PC-9 (cell line): ENCODE results near the gene CTNND2. TPM values are rescaled to one million over a fixed set of nuclear protein-coding genes. Genes with fewer than 3 reads are reported as not detected.

Experiments used
- BruUV-seq: library from RNA; stranded (reverse); fragments of 400-500 nt; replicated peaks from 2 replicates; lab custom pipeline; 2021; lab: Mats Ljungman, UMichigan
- CTCF ChIA-PET: fragments of 300-600 bp; sonication (Branson Sonifier 250); formaldehyde crosslinking; loops from one replicate; lab custom pipeline; 2022; ENCODE audit warnings: antibody characterized with exemption; lab: Charles Lee
- POLR2A ChIA-PET: fragments of 300-600 bp; sonication (Branson Sonifier 250); formaldehyde crosslinking; loops from one replicate; lab custom pipeline; 2022; ENCODE audit warnings: antibody characterized with exemption; ENCODE audit not compliant: unreplicated experiment; lab: Charles Lee
- DNase-seq, 2 experiments: peaks; one replicate each; pipeline versions ENCODE4 v3.0.0 to v3.0.0-alpha.2; 2015 to 2022; ENCODE audit warnings: mixed read lengths in 1 of 2
- H2AFZ ChIP-seq: fragments of 200-600 bp; sonication (generic); 2 replicates; pipeline ENCODE4 v1.8.1; 2017; ENCODE audit warnings: antibody characterized with exemption
- H3F3A ChIP-seq: fragments of 200-600 bp; sonication (generic); 2 replicates; pipeline ENCODE4 v1.8.1; 2017; ENCODE audit warnings: antibody characterized with exemption, mild to moderate bottlenecking, low read depth; ENCODE audit not compliant: insufficient read depth
- H3K27ac ChIP-seq: fragments of 200-600 bp; sonication (generic); 2 replicates; pipeline ENCODE4 v1.6.1; 2016; ENCODE audit warnings: mixed run types
- H3K27me3 ChIP-seq: fragments of 200-600 bp; sonication (generic); 2 replicates; pipeline ENCODE4 v1.6.1; 2016; ENCODE audit warnings: low read depth, mixed run types; ENCODE audit not compliant: insufficient read depth
- H3K36me3 ChIP-seq: fragments of 200-600 bp; sonication (generic); 2 replicates; pipeline ENCODE4 v1.6.1; 2016; ENCODE audit warnings: low read depth, mixed run types
- H3K4me1 ChIP-seq: fragments of 200-600 bp; sonication (generic); replicated peaks from 2 replicates; pipeline ENCODE4 v1.6.1; 2016; ENCODE audit warnings: mixed run types; ENCODE audit not compliant: insufficient read depth
- H3K4me2 ChIP-seq: fragments of 200-600 bp; sonication (generic); 2 replicates; pipeline ENCODE4 v1.6.1; 2017; ENCODE audit warnings: mixed run types
- H3K4me3 ChIP-seq: fragments of 200-600 bp; sonication (generic); 2 replicates; pipeline ENCODE4 v1.6.1; 2016; ENCODE audit warnings: mixed run types
- H3K79me2 ChIP-seq: fragments of 200-600 bp; sonication (generic); 2 replicates; pipeline ENCODE4 v1.6.1; 2017; ENCODE audit warnings: low read depth, mixed run types
- H3K9me2 ChIP-seq: fragments of 200-600 bp; sonication (generic); 2 replicates; pipeline ENCODE4 v1.8.1; 2017; ENCODE audit warnings: mild to moderate bottlenecking; ENCODE audit not compliant: insufficient read depth
- H3K9me3 ChIP-seq: fragments of 200-600 bp; sonication (generic); 2 replicates; pipeline ENCODE4 v1.8.1; 2016; ENCODE audit warnings: low read depth; ENCODE audit not compliant: insufficient read depth
- H4K20me1 ChIP-seq: fragments of 200-600 bp; sonication (generic); 2 replicates; pipeline ENCODE4 v1.8.1; 2017; ENCODE audit not compliant: insufficient read depth
- CTCF ChIP-seq: fragments of 200-600 bp; sonication (generic); conservative IDR thresholded peaks from 2 replicates; pipeline ENCODE4 v1.6.1; 2017; ENCODE audit warnings: mixed run types, antibody characterized with exemption, mild to moderate bottlenecking, moderate library complexity
- EZH2 ChIP-seq: fragments of 200-600 bp; sonication (generic); IDR thresholded peaks from 2 replicates; pipeline ENCODE4 v1.8.0; 2017; ENCODE audit warnings: antibody characterized with exemption, low read depth
- intact Hi-C: fragments of 100-400 bp; cut with micrococcal nuclease; formaldehyde crosslinking; loops from one replicate; pipeline ENCODE4 v1.10.0; 2022; ENCODE audit not compliant: unreplicated experiment
- total RNA-seq: library from RNA; stranded (reverse); gene quantifications from 2 replicates; pipeline ENCODE4 v1.2.3, GENCODE V29; 2021

The CTNND2 gene
- total RNA-seq, 1 experiment from 2014 or later, result not detected

DNA sequence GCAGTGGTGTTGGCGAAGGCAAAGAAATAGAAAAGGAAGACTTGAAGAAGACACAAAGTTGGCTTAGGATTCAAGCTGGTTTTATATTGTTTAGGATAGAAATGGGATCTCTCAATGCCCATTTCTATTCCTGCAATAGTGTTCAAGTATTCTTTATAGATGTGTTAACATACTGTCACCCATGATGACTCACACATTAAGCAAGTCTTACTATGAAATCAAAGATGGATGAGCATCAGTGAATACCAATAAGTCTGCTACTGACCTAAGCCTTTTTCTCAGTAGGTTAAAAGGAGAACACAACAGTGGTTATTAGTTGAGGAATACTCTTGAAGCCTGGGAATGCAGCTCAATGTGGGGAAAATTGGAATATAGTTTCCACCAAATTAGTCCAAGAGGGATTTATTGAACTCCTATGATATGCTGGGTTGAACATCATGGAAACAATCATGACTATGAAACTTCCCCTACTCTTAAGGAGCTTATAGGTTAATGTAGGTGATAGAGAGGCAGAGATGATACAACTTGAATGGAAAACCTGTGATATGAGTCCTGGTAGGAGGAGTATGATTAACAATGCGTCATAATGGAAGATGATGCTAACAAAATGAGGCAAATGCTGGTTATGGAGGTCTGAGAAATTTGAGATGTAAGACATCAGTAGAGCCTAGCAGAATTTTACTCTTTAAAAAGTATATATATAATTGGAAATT, 726.1 kb downstream of the CTNND2 start:
- no peaks in the 10 kb centered on the region for H3K79me2 ChIP-seq
- no peaks in the 10 kb centered on the region for H3K9me3 ChIP-seq
- H2AFZ ChIP-seq, result no peak overlapping the region
- H3K36me3 ChIP-seq, result no peaks in the 10 kb centered on the region
- no peaks in the 10 kb centered on the region for H3K9me2 ChIP-seq
- H3K4me1 ChIP-seq, result no peaks in the 10 kb centered on the region
- intact Hi-C loops, result no loop called here
- H4K20me1 ChIP-seq, result no peaks in the 10 kb centered on the region
- TF ChIP-seq EZH2, result no peak
- TF ChIP-seq CTCF, result no peak
- no peak overlapping the region for H3K4me2 ChIP-seq
- POLR2A ChIA-PET, result no interaction called here
- no TSS peak for BruUV-seq
- CTCF ChIA-PET, result no interaction called here
- no peak for DNase-seq
- H3K4me3 ChIP-seq, result no peak overlapping the region
- no peaks in the 10 kb centered on the region for H3F3A ChIP-seq
- H3K27me3 ChIP-seq, result no peaks in the 10 kb centered on the region
- H3K27ac ChIP-seq, result no peak overlapping the region

- ChIA-PET POLR2A (no interaction called here), CTCF (no interaction called here)
These were observed 729.7 kb downstream of the CTNND2 start for GRCh38 chr5:11174591-11174990.

GRCh38 chr5:11172484-11172883, 731.8 kb downstream of the CTNND2 start:
- Histone ChIP-seq H4K20me1 (no peaks in the 10 kb centered on the region; the same call in 1 of the 2 replicates), H3K4me3 (no peak overlapping the region), H3K9me2 (no peaks in the 10 kb centered on the region), H3F3A (no peaks in the 10 kb centered on the region), H3K9me3 (no peaks in the 10 kb centered on the region), H3K79me2 (no peaks in the 10 kb centered on the region), H2AFZ (no peak overlapping the region), H3K4me1 (no peaks in the 10 kb centered on the region), H3K4me2 (no peak overlapping the region), H3K27me3 (peaks cover 38% of the 10 kb centered on the region; the same call in 1 of the 2 replicates), H3K27ac (no peak overlapping the region), H3K36me3 (no peaks in the 10 kb centered on the region)
- intact Hi-C loops, result no loop called here
- ChIA-PET POLR2A (no interaction called here), CTCF (no interaction called here)
- no peak for TF ChIP-seq EZH2
- TF ChIP-seq CTCF, result no peak
- BruUV-seq, result no TSS peak
- no peak for DNase-seq

More at GRCh38 chr5:11174591-11174990, 729.7 kb downstream of the CTNND2 start:
- H2AFZ ChIP-seq, result no peak overlapping the region
- no peak overlapping the region for H3K27ac ChIP-seq
- no peaks in the 10 kb centered on the region for H3K4me1 ChIP-seq
- no peak for DNase-seq
- H3K4me3 ChIP-seq, result no peak overlapping the region
- BruUV-seq, result no TSS peak
- H3K79me2 ChIP-seq, result no peaks in the 10 kb centered on the region
- no peaks in the 10 kb centered on the region for H3K9me2 ChIP-seq
- intact Hi-C loops, result loop anchor here (2.0 kb wide), 1 partner anchor 480 kb away; no protein-coding TSS in a partner anchor
- H3K4me2 ChIP-seq, result no peak overlapping the region
- no peaks in the 10 kb centered on the region for H3F3A ChIP-seq
- H3K36me3 ChIP-seq, result no peaks in the 10 kb centered on the region
- TF ChIP-seq EZH2 (no peak), CTCF (no peak)
- H3K27me3 ChIP-seq, result peaks cover 31% of the 10 kb centered on the region; the same call in 1 of the 2 replicates
- no peaks in the 10 kb centered on the region for H3K9me3 ChIP-seq
- H4K20me1 ChIP-seq, result no peaks in the 10 kb centered on the region; the same call in 1 of the 2 replicates
